Measurements from ENCODE around the gene GNAI3.

The GNAI3 gene

GRCh38 chr1:109641861-109642260 lies 93.4 kb downstream of the GNAI3 start:
- TF ChIP-seq, protein P1, sequence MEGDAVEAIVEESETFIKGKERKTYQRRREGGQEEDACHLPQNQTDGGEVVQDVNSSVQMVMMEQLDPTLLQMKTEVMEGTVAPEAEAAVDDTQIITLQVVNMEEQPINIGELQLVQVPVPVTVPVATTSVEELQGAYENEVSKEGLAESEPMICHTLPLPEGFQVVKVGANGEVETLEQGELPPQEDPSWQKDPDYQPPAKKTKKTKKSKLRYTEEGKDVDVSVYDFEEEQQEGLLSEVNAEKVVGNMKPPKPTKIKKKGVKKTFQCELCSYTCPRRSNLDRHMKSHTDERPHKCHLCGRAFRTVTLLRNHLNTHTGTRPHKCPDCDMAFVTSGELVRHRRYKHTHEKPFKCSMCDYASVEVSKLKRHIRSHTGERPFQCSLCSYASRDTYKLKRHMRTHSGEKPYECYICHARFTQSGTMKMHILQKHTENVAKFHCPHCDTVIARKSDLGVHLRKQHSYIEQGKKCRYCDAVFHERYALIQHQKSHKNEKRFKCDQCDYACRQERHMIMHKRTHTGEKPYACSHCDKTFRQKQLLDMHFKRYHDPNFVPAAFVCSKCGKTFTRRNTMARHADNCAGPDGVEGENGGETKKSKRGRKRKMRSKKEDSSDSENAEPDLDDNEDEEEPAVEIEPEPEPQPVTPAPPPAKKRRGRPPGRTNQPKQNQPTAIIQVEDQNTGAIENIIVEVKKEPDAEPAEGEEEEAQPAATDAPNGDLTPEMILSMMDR (conservative IDR thresholded peaks at IDR 0.05; ENCODE audit: control insufficient read depth, insufficient read depth, low read depth, low read length): no peak
- no peak for DNase-seq (ENCODE audit: low read depth)

GRCh38 chr1:109642626-109643025 lies 94.2 kb downstream of the GNAI3 start:
- peak; percentile 54 for DNase-seq (ENCODE audit: low read depth)
- H3K4me3 ChIP-seq (ENCODE audit: control insufficient read depth, low read depth, low read length): no peak overlapping the region
- TF ChIP-seq, protein P1 (conservative IDR thresholded peaks at IDR 0.05; ENCODE audit: control insufficient read depth, insufficient read depth, low read depth, low read length): no peak

More at GRCh38 chr1:109641861-109642260, 93.4 kb downstream of the GNAI3 start:
- no peak overlapping the region for H3K4me3 ChIP-seq (ENCODE audit: control insufficient read depth, low read depth, low read length)

- DNase-seq (ENCODE audit: low read depth): peak; percentile 69
- no peak overlapping the region for H3K4me3 ChIP-seq (ENCODE audit: control insufficient read depth, low read depth, low read length)
- TF ChIP-seq, protein P1 (conservative IDR thresholded peaks at IDR 0.05; ENCODE audit: control insufficient read depth, insufficient read depth, low read depth, low read length): peak; percentile 78
Measured at GRCh38 chr1:109643385-109644230, 95.2 kb downstream of the GNAI3 start.

DNA sequence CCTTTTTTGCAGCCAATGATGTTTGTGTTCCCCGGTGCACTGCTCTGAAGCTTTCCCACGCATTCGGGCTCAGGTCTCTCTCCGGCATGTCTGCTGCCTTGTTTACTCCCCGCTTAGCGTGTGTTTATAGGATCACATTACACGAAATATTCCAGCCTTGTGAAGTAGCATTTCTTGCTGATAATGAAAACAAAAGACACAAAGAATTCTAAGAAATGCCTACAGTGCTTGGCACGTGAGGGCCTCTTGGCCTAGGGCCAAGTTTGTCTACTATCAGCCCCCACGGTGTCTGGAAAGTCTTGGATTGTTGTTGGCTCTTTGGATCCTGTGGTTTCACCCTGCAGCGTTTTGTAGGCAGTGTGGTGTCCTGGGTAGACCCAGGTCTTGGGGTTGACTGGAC lies 96.3 kb downstream of the GNAI3 start:
- TF ChIP-seq, protein P1 (conservative IDR thresholded peaks at IDR 0.05; ENCODE audit: control insufficient read depth, insufficient read depth, low read depth, low read length): no peak
- H3K4me3 ChIP-seq (ENCODE audit: control insufficient read depth, low read depth, low read length): no peak overlapping the region
- no peak for DNase-seq (ENCODE audit: low read depth)

DNA sequence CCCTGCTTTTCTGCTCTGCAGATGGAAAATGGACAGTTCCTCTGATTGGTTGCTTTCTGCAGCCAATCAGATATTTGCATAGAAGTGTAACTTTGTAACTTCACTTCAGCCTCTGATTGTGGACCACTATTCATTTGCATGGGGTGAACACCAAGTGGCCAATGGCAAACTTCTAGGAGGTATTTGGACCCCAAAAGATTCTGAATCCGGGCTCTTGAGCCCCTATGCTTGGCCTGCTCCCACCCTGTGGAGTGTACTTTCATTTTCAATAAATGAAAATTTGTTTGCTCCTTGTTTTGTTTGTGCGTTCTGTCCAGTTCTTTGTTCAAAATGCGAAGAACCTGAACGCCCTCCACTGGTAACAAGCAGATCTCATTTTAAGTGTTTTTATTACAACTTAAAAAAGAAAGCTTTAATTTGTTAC lies 101.1 kb downstream of the GNAI3 start:
- peak; percentile 75 for DNase-seq (ENCODE audit: low read depth)
- H3K4me3 ChIP-seq (ENCODE audit: control insufficient read depth, low read depth, low read length): peak overlapping the region; percentile 44
- TF ChIP-seq, protein P1 (conservative IDR thresholded peaks at IDR 0.05; ENCODE audit: control insufficient read depth, insufficient read depth, low read depth, low read length): peak; percentile 56

DNA sequence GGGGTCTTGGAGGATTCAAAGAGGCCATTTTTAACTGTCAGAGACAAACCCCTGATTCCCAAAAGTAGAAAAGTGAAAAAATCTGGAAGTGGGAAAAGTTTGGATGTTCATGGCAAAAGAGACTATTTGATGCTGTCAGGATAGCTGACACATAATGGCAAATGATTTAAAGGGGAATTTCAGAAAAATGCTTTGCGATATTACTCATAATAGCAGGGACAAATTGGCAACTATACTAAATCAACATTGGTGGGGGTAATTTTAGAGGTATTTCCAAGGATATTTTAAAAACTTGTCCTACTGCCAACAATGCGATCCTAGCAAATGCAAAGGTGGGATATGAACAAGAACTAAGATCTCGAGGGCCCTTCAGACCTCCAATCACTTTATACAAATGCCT lies 102.2 kb downstream of the GNAI3 start:
- no peak for DNase-seq (ENCODE audit: low read depth)
- TF ChIP-seq, protein P1 (conservative IDR thresholded peaks at IDR 0.05; ENCODE audit: control insufficient read depth, insufficient read depth, low read depth, low read length): no peak
- H3K4me3 ChIP-seq (ENCODE audit: control insufficient read depth, low read depth, low read length): no peak overlapping the region

Data from fibroblast of mammary gland (primary cell).